Measurements from ENCODE around the gene ARHGAP12.

ARHGAP12 gene

GRCh38 chr10:31762316-31762715 is 166.3 kb downstream of the ARHGAP12 start:
- no peak for TF ChIP-seq CTCF (IDR thresholded peaks at IDR 0.05; ENCODE audit: control insufficient read depth, insufficient read depth, low read depth, low read length, missing control alignments)
- DNase-seq (ENCODE audit: low read depth) = no peak
- no peak overlapping the region for H3K4me3 ChIP-seq (ENCODE audit: control insufficient read depth, low read depth, low read length)

- no peak overlapping the region for H3K4me3 ChIP-seq (ENCODE audit: control insufficient read depth, low read depth, low read length)
- DNase-seq (ENCODE audit: low read depth) = peak; percentile 77
- no peak for TF ChIP-seq CTCF (IDR thresholded peaks at IDR 0.05; ENCODE audit: control insufficient read depth, insufficient read depth, low read depth, low read length, missing control alignments)
Measured at GRCh38 chr10:31761156-31761555, 167.5 kb downstream of the ARHGAP12 start.

GRCh38 chr10:31760674-31761081 is 168.0 kb downstream of the ARHGAP12 start:
- no peak overlapping the region; the same call in 1 of the 2 replicates for H3K4me3 ChIP-seq (ENCODE audit: control insufficient read depth, low read depth, low read length)
- no peak for DNase-seq (ENCODE audit: low read depth)
- no peak for TF ChIP-seq CTCF (IDR thresholded peaks at IDR 0.05; ENCODE audit: control insufficient read depth, insufficient read depth, low read depth, low read length, missing control alignments)

GRCh38 chr10:31759799-31760626 is 168.6 kb downstream of the ARHGAP12 start:
- peak overlapping the region; percentile 98 for H3K4me3 ChIP-seq (ENCODE audit: control insufficient read depth, low read depth, low read length)
- TF ChIP-seq CTCF (IDR thresholded peaks at IDR 0.05; ENCODE audit: control insufficient read depth, insufficient read depth, low read depth, low read length, missing control alignments) = no peak
- peak; percentile 97 for DNase-seq (ENCODE audit: low read depth)

- peak overlapping the region; percentile 98 for H3K4me3 ChIP-seq (ENCODE audit: control insufficient read depth, low read depth, low read length)
- no peak for DNase-seq (ENCODE audit: low read depth)
- TF ChIP-seq CTCF (IDR thresholded peaks at IDR 0.05; ENCODE audit: control insufficient read depth, insufficient read depth, low read depth, low read length, missing control alignments) = no peak
Measured at GRCh38 chr10:31759124-31759798, 169.4 kb downstream of the ARHGAP12 start.

- no peak for TF ChIP-seq CTCF (IDR thresholded peaks at IDR 0.05; ENCODE audit: control insufficient read depth, insufficient read depth, low read depth, low read length, missing control alignments)
- no peak overlapping the region for H3K4me3 ChIP-seq (ENCODE audit: control insufficient read depth, low read depth, low read length)
- peak; percentile 70 for DNase-seq (ENCODE audit: low read depth)
Measured at GRCh38 chr10:31758495-31758894, 170.1 kb downstream of the ARHGAP12 start.
